AG04450 (cell line): ENCODE results near the gene RBM38. TPM values are rescaled to one million over a fixed set of nuclear protein-coding genes. Genes with fewer than 3 reads are reported as not detected.
"Not testable (repeated sequence)": the region's sequence is repeated elsewhere in the genome, so short reads cannot be mapped to it uniquely, and the experiment has no call there.

ENCODE experiments used
- CTCF ChIA-PET: fragments of 300-600, 350-600 bp; formaldehyde crosslinking; extraction: SDS; loops from one replicate; lab custom pipeline; 2022; ENCODE audit warnings: antibody characterized with exemption, inconsistent platforms; lab: Charles Lee
- POLR2A ChIA-PET: fragments of 350-600 bp; formaldehyde crosslinking; extraction: SDS; loops from one replicate; lab custom pipeline; 2021; ENCODE audit warnings: antibody characterized with exemption, inconsistent platforms; lab: Yijun Ruan, JAX
- DNase-seq: peaks from one replicate; pipeline ENCODE4 v3.0.0-alpha.2; 2011; ENCODE audit warnings: low read depth, low spot score
- H3K27ac ChIP-seq: one replicate; pipeline ENCODE4 v1.5.1; 2012; ENCODE audit warnings: low read depth, low read length, control low read depth
- H3K27me3 ChIP-seq: one replicate; pipeline ENCODE4 v1.6.0; 2012; ENCODE audit warnings: low read length; ENCODE audit not compliant: control insufficient read depth, insufficient read depth
- H3K4me3 ChIP-seq: 2 replicates; pipeline ENCODE4 v1.5.1; 2011; ENCODE audit warnings: mild to moderate bottlenecking, low read depth, low read length, control low read depth
- H3K9me3 ChIP-seq: 2 replicates; pipeline ENCODE4 v1.5.1; 2012; ENCODE audit warnings: low read length; ENCODE audit not compliant: control insufficient read depth, insufficient read depth
- polyA plus RNA-seq: library from polyadenylated mRNA; depleted of rRNA; stranded (reverse); fragments of >200 nt; gene quantifications from 2 replicates; pipeline ENCODE4 v1.2.3, GENCODE V29; 2011
- TF ChIP-seq, protein P1 (sequence below): IDR thresholded peaks from 2 replicates; pipeline ENCODE4 v1.5.1; 2011; ENCODE audit warnings: low read depth, low read length, control low read depth, inconsistent platforms

RBM38 gene
- polyA plus RNA-seq, 1 experiment: 5.2 TPM

DNA sequence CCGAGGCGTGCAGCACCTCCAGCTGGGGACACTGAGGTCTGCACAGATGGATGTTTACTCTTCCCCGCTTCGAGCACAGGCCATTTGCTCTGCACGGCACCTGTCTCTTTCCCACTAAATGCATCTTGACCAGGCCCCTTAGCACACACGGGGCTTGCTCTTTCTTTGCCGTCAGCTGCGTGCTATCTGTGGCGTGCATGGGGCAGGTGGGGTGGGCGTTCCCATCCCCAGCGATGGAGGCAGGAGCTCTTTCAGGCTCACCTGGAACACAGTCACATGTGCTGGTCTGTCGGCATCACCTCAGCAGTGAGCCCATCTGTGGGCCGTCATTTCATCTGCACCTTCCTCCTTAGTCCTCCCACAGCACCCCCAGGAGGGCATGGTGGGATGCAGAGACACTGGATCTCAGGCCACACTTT lies 35.1 kb downstream of the RBM38 start:
- TF ChIP-seq, protein P1, sequence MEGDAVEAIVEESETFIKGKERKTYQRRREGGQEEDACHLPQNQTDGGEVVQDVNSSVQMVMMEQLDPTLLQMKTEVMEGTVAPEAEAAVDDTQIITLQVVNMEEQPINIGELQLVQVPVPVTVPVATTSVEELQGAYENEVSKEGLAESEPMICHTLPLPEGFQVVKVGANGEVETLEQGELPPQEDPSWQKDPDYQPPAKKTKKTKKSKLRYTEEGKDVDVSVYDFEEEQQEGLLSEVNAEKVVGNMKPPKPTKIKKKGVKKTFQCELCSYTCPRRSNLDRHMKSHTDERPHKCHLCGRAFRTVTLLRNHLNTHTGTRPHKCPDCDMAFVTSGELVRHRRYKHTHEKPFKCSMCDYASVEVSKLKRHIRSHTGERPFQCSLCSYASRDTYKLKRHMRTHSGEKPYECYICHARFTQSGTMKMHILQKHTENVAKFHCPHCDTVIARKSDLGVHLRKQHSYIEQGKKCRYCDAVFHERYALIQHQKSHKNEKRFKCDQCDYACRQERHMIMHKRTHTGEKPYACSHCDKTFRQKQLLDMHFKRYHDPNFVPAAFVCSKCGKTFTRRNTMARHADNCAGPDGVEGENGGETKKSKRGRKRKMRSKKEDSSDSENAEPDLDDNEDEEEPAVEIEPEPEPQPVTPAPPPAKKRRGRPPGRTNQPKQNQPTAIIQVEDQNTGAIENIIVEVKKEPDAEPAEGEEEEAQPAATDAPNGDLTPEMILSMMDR: no peak
- Histone ChIP-seq H3K27ac (no peak overlapping the region), H3K9me3 (no peaks in the 10 kb centered on the region), H3K4me3 (no peak overlapping the region), H3K27me3 (peaks cover 13% of the 10 kb centered on the region)
- no peak for DNase-seq
- POLR2A ChIA-PET: no interaction called here
- CTCF ChIA-PET: no interaction called here

DNA sequence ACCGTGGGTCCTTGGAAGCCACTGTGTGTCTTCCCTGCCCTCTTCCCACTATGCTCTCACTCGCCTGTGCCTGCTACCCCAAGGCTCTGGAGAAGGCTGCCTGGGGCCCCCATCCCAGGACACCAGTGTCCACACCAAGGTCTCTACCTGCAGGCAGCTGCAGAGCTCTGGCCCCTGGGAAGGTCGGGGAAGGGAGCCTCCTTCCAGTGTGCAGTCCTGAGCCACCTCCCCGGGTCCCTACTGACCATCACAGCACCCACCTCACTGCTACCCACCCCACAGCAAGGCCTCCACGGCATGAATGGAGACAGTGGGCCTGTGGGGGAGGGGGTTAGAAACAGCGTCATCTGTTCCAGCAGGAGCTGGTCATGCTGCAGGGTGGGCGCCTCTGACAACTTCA lies 35.6 kb downstream of the RBM38 start:
- TF ChIP-seq, protein P1: no peak
- DNase-seq: no peak
- no peak overlapping the region for H3K27ac ChIP-seq
- H3K27me3 ChIP-seq: peaks cover 9% of the 10 kb centered on the region
- ChIA-PET CTCF (no interaction called here), POLR2A (no interaction called here)
- no peak overlapping the region for H3K4me3 ChIP-seq
- H3K9me3 ChIP-seq: no peaks in the 10 kb centered on the region

DNA sequence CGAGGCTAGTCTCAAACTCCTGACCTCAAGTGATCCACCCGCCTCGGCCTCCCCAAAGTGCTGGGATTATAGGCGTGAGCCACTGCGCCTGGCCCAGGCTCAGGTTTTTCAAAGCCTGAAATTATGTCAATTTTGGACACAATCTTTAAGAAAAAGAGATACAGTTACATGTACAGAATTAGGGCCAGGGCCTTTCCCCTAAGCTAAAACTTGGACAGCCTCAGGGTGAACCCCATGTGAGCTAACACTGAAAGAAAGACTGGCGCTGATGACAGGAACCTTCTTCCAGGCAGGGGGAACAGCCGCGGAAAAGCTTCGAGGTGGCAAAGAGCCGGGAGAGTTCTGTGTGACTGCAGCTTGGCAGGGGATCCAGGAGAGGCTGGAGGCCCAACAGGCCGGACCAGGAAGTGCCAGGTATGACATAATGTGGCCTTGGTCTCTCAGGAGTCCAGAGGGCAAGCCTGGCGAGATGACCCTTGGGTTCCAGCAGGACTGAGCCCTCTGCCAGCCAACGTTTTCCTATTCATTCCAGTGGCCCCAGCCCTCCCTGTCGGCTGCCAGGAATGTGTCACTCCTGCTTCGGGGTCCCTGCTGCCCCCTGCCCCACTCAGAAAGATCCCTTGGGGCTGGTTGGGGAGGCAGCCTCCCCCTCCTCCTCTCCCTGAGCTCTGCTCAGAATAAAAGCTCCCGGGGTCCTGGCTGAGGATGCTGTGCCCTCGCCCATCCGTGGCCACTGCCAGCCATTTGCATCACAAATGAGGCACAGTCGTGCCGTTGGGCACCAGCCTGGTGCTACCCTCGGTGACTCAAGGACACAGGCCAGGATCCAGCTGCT lies 37.3 kb downstream of the RBM38 start:
- Histone ChIP-seq H3K27me3 (peaks cover 2% of the 10 kb centered on the region), H3K27ac (no peak overlapping the region), H3K4me3 (no peak overlapping the region), H3K9me3 (no peaks in the 10 kb centered on the region)
- ChIA-PET POLR2A (no interaction called here), CTCF (interaction anchor here (0.6 to 1.7 kb wide), 2 partner anchors 47 to 658 kb away, joined by 4 read pairs; no protein-coding TSS in a partner anchor)
- DNase-seq: no peak
- TF ChIP-seq, protein P1: no peak

DNA sequence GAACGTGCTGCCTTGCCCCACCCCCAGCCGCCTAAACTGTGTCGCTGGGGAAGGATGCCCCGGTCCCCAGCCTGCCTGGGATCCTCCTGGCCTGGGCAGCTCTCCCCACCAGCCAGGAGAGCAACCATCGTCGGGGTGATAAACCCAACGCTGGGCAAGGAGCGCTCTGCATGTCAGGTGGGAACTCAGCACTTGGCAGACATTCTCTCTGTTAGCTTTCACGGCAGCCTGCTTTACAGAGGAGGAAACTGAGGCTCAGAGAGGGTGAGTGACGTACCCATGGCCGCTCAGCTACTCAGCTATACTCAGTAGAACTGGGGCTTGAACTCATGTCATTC lies 37.9 kb downstream of the RBM38 start:
- no peak overlapping the region for H3K4me3 ChIP-seq
- TF ChIP-seq, protein P1: no peak
- POLR2A ChIA-PET: no interaction called here
- H3K27me3 ChIP-seq: peaks cover 4% of the 10 kb centered on the region
- no peak for DNase-seq
- H3K27ac ChIP-seq: no peak overlapping the region
- CTCF ChIA-PET: interaction anchor here (1.7 kb wide), 1 partner anchor 48 kb away, joined by 4 read pairs; no protein-coding TSS in a partner anchor
- no peaks in the 10 kb centered on the region for H3K9me3 ChIP-seq

DNA sequence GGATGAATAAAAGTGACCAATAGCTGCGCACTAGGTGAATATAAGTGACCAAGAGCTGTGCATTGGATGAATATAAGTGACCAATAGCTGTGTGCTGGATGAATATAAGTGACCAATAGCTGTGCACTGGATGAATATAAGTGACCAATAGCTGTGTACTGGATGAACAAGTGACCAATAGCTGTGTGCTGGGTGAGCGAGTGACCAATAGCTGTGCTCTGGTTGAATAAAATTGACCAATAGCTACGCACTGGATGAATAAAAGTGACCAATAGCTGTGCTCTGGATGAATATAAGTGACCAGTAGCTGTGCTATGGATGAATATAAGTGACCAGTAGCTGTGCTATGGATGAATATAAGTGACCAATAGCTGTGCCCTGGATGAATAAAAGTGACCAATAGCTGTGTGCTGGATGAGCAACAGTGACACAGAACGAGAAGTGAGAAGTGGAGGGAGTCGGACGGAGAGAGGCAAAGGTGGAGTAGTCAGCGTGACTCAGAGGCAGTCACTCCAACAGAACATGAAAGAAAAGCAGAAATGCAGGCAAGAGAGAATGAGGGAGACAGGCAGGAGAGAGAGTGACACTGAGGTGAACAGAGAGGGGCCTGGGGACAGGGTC lies 38.5 kb downstream of the RBM38 start:
- CTCF ChIA-PET: interaction anchor here (1.7 kb wide), 1 partner anchor 48 kb away, joined by 4 read pairs; no protein-coding TSS in a partner anchor
- no peak for DNase-seq
- POLR2A ChIA-PET: no interaction called here
- no peaks in the 10 kb centered on the region for H3K9me3 ChIP-seq
- TF ChIP-seq, protein P1: no peak
- no peak overlapping the region for H3K27ac ChIP-seq
- H3K27me3 ChIP-seq: peaks cover 4% of the 10 kb centered on the region
- H3K4me3 ChIP-seq: no peak overlapping the region

DNA sequence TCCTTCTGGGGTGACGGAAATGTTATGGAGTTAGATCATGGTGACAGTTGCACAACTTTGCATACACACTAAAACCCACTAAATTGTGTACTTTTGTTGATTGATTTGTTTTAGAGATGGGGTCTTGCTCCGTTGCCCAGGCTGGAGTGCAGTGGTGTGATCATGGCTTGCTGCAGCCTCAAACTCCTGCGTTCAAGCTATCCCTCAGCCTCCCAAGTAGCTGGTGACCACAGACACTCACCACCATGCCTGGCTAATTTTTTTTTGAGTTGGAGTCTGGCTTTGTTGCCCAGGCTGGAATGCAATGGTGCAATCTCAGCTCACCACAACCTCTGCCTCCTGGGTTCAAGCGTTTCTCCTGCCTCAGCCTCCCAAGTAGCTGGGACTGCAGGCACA lies 39.0 kb downstream of the RBM38 start:
- H3K9me3 ChIP-seq, H3K27ac ChIP-seq, H3K27me3 ChIP-seq, DNase-seq, H3K4me3 ChIP-seq, POLR2A ChIA-PET: not testable (repeated sequence)
- CTCF ChIA-PET: interaction anchor here (1.7 kb wide), 1 partner anchor 49 kb away, joined by 4 read pairs; no protein-coding TSS in a partner anchor
